Myocyte (in vitro differentiated cells): ENCODE results near the gene KRTAP6-1. TPM values are rescaled to one million over a fixed set of nuclear protein-coding genes. Genes with fewer than 3 reads are reported as not detected.

ENCODE experiments used
- DNase-seq: peaks from one replicate; pipeline ENCODE4 v3.0.0-alpha.2; 2012; ENCODE audit warnings: low read depth
- total RNA-seq: library from RNA; depleted of rRNA; stranded (reverse); fragments of >200 nt; gene quantifications from 2 replicates; pipeline ENCODE4 v1.2.3, GENCODE V29; 2014

The KRTAP6-1 gene
- total RNA-seq, 1 donor from 2014 or later: not detected

GRCh38 chr21:30579346-30579745 is 34.4 kb downstream of the KRTAP6-1 start:
- DNase-seq: no peak

- DNase-seq: no peak
These were observed 36.0 kb downstream of the KRTAP6-1 start for GRCh38 chr21:30577766-30578165.

GRCh38 chr21:30567617-30568016 is 46.1 kb downstream of the KRTAP6-1 start:
- no peak for DNase-seq

- DNase-seq: no peak
These were observed 50.1 kb downstream of the KRTAP6-1 start for GRCh38 chr21:30563630-30564029.

Other genes with a start within 250 kb of the KRTAP6-1 start
- gene KRTAP13-2, start 241.7 kb downstream of the KRTAP6-1 start, total RNA-seq: not detected in 2 replicates
- gene KRTAP13-1, start 217.9 kb downstream of the KRTAP6-1 start, total RNA-seq: not detected in 2 replicates
- not detected in 2 replicates for gene KRTAP13-3, start 188.0 kb downstream of the KRTAP6-1 start, total RNA-seq
- gene KRTAP13-4, start 183.7 kb downstream of the KRTAP6-1 start, total RNA-seq: not detected in 2 replicates
- not detected in 2 replicates for gene KRTAP15-1, start 173.7 kb downstream of the KRTAP6-1 start, total RNA-seq
- not detected in 2 replicates for gene KRTAP19-1, start 133.6 kb downstream of the KRTAP6-1 start, total RNA-seq
- gene KRTAP19-2, start 126.5 kb downstream of the KRTAP6-1 start, total RNA-seq: not detected in 2 replicates
- gene KRTAP19-3, start 121.9 kb downstream of the KRTAP6-1 start, total RNA-seq: not detected in 2 replicates
- gene KRTAP19-4, start 116.8 kb downstream of the KRTAP6-1 start, total RNA-seq: not detected in 2 replicates
- gene KRTAP19-5, start 111.8 kb downstream of the KRTAP6-1 start, total RNA-seq: not detected in 2 replicates
- gene KRTAP19-6, start 72.1 kb downstream of the KRTAP6-1 start, total RNA-seq: not detected in 2 replicates
- not detected in 2 replicates for gene KRTAP19-7, start 52.6 kb downstream of the KRTAP6-1 start, total RNA-seq
- gene KRTAP22-2, start 23.5 kb downstream of the KRTAP6-1 start, total RNA-seq: not detected in 2 replicates
- not detected in 2 replicates for gene KRTAP6-3, start 21.5 kb downstream of the KRTAP6-1 start, total RNA-seq
- gene KRTAP6-2, start 15.0 kb downstream of the KRTAP6-1 start, total RNA-seq: not detected in 2 replicates
- not detected in 2 replicates for gene KRTAP22-1, start 12.8 kb downstream of the KRTAP6-1 start, total RNA-seq
- not detected in 2 replicates for gene KRTAP20-1, start 2.5 kb upstream of the KRTAP6-1 start, total RNA-seq
- gene KRTAP20-4, start 6.7 kb upstream of the KRTAP6-1 start, total RNA-seq: not detected in 2 replicates
- not detected in 2 replicates for gene KRTAP20-2, start 21.3 kb upstream of the KRTAP6-1 start, total RNA-seq
- not detected in 2 replicates for gene KRTAP20-3, start 28.9 kb upstream of the KRTAP6-1 start, total RNA-seq
- gene KRTAP21-3, start 104.8 kb upstream of the KRTAP6-1 start, total RNA-seq: not detected in 2 replicates
- not detected in 2 replicates for gene KRTAP21-2, start 133.3 kb upstream of the KRTAP6-1 start, total RNA-seq
- not detected in 2 replicates for gene KRTAP21-1, start 141.5 kb upstream of the KRTAP6-1 start, total RNA-seq
- gene KRTAP8-1, start 199.3 kb upstream of the KRTAP6-1 start, total RNA-seq: not detected in 2 replicates
- gene KRTAP7-1, start 215.8 kb upstream of the KRTAP6-1 start, total RNA-seq: not detected in 2 replicates